Panc1 (cell line): ENCODE measurements around the gene HCFC1.

Experiments
- POLR2AphosphoS5 ChIP-seq: IDR thresholded peaks from 2 replicates; pipeline ENCODE4 v1.6.1; 2012; ENCODE audit warnings: mild to moderate bottlenecking, low read depth, low read length, moderate library complexity
- REST ChIP-seq, 2 experiments: IDR thresholded peaks; 2 replicates each; pipeline ENCODE4 v1.6.1; 2011 to 2012; ENCODE audit warnings: low read depth in 2 of 2, control low read depth in 1 of 2, low read length in 1 of 2, mild to moderate bottlenecking in 1 of 2, moderate library complexity in 1 of 2; ENCODE audit not compliant: insufficient read depth in 1 of 2
- SIN3A ChIP-seq: IDR thresholded peaks from 2 replicates; pipeline ENCODE4 v1.6.1; 2012; ENCODE audit warnings: low read depth, mild to moderate bottlenecking, low read length, moderate library complexity, borderline replicate concordance; ENCODE audit not compliant: insufficient read depth
- TCF7L2 ChIP-seq: IDR thresholded peaks from 2 replicates; pipeline ENCODE4 v1.6.1; 2011; ENCODE audit warnings: mild to moderate bottlenecking, low read depth, low read length, inconsistent platforms
- TF ChIP-seq, protein P1 (sequence below): fragments of 450-650 bp; IDR thresholded peaks from 2 replicates; pipeline ENCODE4 v1.5.1; 2017; ENCODE audit warnings: mild to moderate bottlenecking

GRCh38 chrX:153900831-153901752, 70.5 kb downstream of the HCFC1 start:
- TF ChIP-seq, protein P1, sequence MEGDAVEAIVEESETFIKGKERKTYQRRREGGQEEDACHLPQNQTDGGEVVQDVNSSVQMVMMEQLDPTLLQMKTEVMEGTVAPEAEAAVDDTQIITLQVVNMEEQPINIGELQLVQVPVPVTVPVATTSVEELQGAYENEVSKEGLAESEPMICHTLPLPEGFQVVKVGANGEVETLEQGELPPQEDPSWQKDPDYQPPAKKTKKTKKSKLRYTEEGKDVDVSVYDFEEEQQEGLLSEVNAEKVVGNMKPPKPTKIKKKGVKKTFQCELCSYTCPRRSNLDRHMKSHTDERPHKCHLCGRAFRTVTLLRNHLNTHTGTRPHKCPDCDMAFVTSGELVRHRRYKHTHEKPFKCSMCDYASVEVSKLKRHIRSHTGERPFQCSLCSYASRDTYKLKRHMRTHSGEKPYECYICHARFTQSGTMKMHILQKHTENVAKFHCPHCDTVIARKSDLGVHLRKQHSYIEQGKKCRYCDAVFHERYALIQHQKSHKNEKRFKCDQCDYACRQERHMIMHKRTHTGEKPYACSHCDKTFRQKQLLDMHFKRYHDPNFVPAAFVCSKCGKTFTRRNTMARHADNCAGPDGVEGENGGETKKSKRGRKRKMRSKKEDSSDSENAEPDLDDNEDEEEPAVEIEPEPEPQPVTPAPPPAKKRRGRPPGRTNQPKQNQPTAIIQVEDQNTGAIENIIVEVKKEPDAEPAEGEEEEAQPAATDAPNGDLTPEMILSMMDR = no peak
- TF ChIP-seq SIN3A (no peak), REST (IDR thresholded peaks at IDR 0.05; ENCODE audit: insufficient read depth in 1 of 2, low read depth in 2 of 2, low read length in 1 of 2) (peak in 1 of 2 experiments; percentile 50; a peak in 1 of 4 replicates), POLR2AphosphoS5 (peak; percentile 71), TCF7L2 (peak; percentile 59; the same call in 1 of the 2 replicates)
